Kidney capillary endothelial cell (primary cell): Measurements from ENCODE around the gene XPR1.
"Not testable (repeated sequence)": the region's sequence is repeated elsewhere in the genome, so short reads cannot be mapped to it uniquely, and the experiment has no call there.

Source experiments
- DNase-seq: peaks from one replicate; pipeline ENCODE4 v3.0.0-alpha.2; 2018; ENCODE audit warnings: low spot score

The XPR1 gene

DNA sequence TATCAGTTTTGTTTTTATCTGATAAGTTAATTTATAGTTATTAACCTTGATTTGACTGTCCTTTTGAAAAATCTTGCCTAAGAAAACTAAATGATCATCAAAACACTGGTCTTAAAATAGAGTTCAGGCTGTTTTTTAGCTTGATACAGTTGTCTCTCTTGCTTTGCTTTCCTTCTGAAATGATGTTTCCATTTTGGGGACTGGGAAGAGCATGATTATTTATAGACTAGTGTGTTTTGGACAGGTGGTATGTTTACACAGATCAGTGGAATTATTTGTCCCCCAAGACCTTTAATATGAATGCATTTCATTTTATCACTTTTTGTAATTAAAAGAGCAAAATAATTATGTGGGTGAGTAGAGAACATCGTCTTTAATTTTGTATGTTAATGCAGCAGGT, 90.8 kb downstream of the XPR1 start:
- no peak for DNase-seq

DNA sequence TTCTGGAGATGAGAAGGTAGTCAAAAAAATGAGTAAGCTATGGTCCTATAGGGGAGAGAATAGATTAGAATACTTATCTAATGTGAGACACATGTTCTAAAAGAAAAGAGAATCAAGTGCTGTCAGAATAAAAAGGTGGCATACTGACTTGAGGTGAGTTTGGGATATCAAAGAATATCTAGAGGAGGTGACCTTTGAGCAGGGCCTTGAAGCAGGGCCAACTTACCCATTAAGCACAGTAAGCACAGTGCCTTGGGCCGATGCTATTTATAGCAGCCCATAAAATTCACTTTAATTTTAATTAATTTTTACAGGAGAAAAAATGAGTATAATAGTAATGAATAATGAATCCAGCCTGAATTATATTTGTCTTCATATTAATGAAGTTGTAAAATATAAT, 92.2 kb downstream of the XPR1 start:
- no peak for DNase-seq

DNA sequence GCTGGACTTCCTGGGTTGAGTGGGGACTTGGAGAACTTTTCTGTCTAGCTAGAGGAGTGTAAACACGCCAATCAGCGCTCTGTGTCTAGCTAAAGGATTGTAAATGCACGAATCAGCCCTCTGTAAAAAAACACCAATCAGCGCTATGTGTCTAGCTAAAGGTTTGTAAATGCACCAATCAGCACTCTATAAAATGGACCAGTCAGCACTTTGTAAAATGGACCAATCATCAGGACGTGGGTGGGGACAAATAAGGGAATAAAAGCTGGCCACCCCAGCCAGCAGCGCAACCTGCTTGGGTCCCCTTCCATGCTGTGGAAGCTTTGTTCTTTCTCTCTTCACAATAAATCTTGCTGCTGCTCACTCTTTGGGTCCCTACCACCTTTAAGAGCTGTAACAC, 94.2 kb downstream of the XPR1 start:
- DNase-seq, result not testable (repeated sequence)

DNA sequence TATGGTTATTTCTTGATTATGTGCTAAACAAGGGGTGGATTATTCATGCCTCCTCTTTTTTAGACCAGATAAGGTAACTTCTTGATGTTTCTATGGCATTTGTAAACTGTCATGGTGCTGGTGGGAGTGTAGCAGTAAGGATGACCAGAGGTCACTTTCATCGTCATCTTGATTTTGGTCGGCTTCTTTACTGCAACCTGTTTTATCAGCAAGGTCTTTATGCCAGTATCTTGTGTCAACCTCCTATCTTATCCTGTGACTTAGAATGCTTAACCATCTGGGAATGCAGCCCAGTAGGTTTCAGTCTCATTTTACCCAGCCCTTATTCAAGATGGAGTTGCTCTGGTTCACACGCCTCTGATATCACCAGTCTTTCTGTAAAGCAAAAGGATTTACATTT, 95.9 kb downstream of the XPR1 start:
- DNase-seq, result not testable (repeated sequence)

DNA sequence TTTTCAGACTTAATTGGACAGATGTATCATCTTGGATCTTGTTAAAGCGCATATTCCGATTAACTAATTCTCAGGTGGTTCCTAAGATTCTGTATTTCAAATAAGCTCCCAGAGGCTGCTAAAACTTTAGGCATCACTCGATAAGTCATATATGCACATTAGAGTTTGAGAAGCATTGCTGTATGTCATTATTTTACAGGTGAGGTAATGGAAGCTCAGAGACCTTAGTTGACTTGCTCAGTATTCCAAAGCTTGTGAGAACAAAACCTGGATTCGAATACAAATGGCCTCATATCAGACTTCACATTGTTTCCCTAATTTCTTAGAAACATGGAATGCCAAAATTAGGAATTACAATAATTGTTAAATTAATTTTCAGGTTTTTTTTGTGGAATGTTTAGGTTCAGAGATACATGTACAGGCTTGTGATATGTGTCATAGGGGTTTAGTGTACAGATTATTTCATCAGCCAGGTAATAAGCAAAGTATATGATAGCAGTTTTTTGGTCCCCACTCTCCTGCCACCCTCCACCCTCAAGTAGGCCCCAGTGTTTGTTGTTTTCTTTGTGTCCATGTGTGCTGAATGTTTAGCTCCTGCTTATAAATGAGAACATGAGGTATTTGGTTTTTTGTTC, 96.8 kb downstream of the XPR1 start:
- DNase-seq, result no peak

DNA sequence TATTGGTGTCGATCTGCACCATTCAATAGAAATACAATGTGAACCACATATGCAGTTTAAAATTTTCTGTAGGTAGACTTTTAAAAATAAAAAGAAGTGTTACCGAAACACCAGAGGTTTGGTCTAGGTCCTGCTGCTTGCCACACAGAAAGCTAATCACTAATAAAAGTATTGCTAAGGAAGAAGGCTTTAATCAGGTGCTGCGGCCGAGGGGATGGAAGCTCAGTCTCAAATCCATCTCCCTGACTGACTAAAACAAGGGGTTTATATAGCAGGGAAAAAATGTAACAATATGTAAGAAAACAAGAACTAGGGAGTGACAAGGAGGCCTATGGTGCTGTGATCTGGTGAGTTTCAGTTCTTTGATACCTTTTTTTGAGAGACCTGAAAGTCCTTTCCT, 99.3 kb downstream of the XPR1 start:
- DNase-seq, result no peak

DNA sequence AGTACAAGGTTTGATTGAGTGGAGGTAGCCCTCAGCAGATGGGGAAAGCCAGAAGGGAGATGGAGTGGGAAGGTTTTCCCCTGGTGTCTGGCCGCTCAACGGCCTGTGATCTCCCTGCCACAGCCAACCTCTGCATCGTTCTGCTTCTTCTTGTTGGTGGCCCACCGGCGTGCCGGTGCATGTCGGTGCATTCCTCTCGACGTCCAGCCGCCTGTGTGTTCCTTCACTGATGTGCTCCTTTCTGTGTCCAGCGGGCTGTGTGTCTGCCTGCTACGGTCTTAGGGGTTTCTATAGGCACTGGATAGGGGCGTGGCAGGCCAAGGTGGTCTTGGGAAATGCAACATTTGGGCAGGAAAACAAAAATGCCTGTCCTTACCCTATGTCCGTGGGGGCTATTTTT, 101.0 kb downstream of the XPR1 start:
- DNase-seq, result no peak

DNA sequence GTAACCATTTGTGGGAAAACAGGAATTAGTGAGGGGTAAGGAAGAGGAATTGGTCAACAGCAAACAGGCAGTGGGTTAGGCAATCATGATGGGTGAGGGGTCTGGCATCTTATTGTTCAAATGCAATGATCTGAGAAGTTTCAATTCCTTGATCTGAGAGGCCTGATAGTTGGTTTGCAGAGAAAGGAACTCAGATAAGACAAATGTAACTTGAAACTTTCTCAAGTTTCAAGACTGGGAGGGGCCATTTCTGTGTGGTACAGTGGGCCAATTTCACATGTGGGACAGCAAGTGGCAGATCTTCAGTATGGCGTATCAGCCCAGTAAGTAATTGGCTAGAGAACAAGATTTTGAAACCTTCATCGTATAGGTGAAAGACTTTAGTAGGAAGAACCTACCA, 102.5 kb downstream of the XPR1 start:
- no peak for DNase-seq

DNA sequence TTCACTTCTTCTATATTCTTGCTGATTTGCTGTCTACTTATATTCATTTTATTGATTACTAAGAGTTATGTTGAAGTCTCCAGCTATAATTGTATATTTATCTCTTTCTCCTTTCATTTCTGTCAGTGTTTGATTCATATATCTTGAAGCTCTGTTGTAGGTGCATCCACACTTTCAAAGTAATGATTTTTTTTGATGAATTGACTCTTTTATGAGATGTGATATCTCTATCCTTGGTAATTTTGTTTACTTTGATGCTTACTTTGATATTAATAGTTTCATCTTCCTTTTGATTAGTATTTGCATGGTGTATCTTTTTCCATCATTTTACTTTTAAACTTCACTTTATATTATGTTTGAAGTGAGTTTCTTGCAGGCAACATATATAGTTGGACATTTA, 110.8 kb downstream of the XPR1 start:
- no peak for DNase-seq

DNA sequence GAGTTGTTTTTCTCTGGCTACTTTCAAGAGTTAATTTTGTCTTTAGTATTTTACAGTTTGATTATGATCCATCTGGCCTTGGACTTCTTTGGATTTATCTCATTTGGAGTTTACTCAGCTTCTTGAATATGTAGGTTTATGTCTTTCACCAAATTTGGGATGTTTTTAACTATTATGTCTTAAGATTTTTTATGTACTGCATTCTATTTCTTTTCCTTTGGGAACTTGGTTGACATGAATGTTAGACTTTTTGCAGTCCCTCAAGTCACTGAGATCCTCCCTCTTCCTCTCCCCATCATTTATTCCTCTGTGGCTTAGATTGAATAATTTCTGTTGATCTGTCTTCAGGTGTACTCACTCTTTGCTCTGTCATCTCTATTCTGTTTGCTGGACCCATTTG, 112.0 kb downstream of the XPR1 start:
- DNase-seq, result no peak

DNA sequence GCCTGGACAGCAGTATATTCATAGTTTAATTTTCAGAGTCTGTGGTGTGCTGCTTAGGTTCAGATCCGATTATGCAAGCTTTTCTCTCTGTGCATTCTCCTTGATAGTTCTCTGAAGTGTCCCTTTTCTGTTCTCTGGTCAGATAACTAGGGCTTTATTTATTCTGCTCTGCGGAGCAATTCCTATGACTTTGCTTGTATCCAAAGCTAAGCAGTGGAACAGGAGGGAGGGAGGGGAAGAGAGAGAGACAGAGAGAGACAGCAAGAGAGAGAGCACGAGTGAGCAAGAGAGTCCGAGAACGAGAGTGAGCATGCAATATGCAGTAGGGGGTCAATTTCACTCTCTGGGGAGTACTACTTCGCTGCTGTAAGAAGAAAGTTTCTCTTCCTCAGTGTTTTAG, 113.3 kb downstream of the XPR1 start:
- no peak for DNase-seq

DNA sequence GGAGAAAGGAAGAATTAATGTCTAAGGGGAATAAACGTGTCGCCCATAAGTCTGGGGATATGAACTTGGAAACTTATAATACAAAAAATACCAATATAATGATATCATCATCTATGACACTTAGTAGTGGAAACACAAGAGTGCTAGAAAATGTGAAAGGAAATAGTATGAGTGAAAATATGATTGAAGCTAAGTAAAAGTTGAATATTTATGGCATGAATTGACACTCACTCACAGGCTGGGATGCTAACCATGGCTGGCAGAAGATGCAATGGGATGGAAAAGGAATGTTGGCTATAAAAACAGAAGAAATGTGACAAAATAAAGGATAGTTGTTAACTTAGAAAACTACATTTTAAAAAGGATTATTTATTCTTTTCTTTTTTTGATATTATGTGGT, 120.1 kb downstream of the XPR1 start:
- DNase-seq, result no peak

DNA sequence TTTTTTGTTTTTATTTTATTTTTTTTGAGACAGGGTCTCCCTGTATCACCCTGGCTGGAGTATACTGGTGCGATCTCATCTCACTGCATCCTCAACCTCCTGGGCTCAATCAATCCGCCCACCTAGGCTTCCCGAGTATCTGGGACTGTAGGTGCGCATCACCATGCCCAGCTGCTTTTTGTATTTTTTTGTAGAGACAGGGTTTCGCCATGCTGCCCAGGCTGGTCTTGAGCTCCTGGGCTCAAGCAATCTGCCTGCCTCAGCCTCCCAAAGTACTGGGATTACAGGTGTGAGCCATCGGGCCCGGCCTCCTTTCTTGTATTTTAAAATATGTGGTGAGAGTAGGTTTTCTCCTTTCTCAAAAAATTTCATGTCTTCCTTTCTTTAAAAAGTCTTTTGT, 122.6 kb downstream of the XPR1 start:
- DNase-seq, result no peak

DNA sequence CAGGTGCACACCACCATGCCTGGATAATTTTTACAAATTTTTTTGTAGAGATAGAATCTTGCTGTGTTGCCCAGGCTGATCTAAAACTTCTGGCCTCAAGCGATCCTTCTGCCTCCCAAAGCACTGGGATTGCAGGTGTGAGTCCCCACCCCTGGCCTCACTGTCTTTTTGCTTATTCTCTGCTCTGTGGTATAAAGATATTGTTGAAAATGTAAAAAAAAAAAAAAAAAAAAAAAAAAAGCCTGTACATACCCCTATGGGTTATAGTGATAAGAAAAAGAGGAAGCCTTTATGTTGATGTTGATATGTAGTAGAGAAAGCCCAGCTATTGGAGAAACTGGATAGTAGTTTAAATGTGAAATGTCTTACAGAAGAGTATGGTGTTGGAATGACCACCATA, 125.8 kb downstream of the XPR1 start:
- DNase-seq, result no peak

DNA sequence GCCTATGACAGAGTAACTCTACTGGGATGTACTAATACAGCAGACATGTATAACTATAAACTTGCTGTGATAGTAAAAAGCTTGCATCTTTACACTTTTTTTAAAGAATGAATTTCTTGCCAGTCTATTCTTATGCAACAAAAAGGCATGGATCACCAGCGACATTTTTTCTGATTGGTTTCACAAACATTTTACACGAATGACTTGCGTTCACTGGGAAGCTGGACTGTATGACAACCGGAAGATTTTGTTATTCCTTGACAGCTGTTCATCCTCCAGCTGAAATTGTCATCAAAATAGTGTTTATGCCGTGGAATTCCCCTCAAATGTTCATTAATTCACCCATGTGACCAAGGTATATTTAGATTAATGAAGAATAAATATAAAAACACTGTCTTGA, 131.0 kb downstream of the XPR1 start:
- no peak for DNase-seq

DNA sequence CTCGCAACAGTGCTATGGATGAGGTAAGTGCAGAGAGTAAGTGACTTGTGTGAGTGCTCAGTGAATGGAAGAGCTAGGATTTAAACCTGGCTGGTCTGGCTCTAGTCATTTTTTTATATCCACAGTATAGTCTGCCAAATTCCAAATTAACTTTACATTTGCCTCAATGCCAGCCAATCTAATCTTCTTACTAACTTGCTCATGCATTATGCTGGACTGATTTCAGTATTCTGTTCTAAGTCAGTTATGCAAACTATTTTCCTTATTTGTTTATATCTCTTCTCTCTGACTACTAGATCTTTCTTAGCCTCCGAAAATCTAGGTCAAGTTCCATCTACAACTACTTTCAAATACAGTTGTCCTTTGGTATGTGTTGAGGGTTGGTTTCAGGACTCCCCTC, 133.3 kb downstream of the XPR1 start:
- DNase-seq, result no peak

DNA sequence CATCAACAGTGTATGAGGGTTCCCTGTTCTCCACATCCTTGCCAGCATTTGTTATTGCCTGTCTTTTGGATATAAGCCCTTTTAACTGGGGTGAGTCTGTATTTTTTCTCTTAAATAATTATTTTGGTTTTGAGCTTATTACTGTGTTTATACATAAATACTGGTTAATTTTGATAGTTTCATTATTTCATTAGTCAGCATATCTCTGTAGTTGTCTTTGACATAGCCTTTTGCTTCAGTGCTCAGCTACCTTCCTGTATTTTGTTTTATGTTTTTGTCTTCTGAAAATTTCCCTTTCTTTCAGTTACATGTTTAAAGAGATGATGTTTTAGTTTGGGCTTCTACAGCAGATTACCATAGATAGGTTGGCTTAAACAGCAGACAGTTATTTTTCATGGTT, 138.1 kb downstream of the XPR1 start:
- DNase-seq, result no peak

DNA sequence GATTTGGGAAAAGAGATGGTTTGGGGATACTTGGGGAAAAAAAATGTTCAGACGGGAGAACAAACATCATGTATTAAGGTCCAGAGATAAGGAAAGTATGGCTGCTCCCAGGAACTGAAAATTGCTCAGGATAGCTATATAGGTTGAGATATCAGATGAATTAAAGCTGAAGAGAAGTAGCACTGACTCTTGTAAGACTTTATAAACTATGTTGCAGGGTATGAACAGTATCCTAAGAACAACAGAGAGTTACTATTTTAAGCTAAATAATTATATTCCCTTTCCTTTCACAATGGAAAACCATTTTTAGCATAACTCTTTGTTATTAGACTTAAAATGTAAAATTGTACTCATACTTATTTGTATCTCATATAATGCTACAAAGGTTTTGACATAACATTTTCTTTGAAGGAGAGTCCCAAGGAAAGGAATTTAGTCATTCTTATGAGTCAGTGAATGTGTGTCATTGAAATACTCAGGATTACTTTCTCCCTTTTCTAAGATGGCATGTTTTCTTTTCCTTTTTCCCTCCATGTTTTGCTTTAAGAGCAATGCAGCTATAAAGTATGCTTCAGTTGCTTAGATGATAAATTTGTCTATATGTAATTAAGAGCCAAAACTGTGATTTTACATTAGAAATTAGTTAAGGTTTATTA, 141.5 kb downstream of the XPR1 start:
- peak; percentile 61 for DNase-seq

DNA sequence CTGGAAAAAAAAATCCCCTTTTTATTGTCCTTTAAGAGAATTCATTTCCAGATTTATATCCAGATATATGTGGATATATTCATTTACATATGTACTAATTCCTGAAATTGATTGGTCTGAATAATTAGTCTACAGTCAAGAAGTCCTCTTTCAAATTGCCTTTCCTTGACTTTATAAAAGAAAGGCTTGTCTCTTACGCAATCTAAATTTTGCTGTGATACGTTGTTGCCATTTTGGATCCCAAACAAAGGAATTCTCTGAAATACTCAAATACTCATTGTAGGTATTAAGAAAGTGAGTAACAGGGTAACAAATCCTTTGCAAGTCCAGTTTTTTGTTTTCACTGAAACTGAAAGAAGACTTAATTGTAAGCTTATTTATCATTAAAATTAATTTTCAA, 144.0 kb downstream of the XPR1 start:
- DNase-seq, result no peak

DNA sequence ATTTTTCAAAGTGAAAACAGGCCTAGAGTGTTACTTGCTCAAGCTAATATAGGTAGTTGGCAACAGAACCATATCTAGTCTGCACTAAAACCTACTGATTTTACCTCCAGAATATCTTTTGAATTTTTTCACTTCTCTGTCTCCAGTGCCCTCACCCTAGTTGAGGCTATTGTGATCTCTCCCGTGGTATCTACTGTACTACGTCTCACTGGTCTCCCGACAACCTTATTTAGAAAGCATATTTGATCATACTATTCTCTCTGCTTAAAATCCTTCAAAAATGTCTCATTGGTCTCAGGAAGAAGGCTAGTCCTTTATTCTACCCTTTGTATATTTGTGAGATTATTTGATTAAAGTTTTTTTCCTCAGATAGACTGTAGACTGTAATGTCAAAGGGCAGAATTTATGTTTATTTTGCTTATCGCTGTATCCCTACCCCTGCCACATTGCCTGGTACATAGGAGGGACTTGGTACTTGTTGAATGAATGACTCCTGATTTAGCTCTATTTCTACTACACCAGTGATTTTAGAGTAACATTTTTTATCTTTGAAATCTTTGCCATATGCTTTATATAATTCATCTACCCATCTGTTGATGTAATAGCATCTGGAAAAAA, 145.4 kb downstream of the XPR1 start:
- DNase-seq, result no peak

DNA sequence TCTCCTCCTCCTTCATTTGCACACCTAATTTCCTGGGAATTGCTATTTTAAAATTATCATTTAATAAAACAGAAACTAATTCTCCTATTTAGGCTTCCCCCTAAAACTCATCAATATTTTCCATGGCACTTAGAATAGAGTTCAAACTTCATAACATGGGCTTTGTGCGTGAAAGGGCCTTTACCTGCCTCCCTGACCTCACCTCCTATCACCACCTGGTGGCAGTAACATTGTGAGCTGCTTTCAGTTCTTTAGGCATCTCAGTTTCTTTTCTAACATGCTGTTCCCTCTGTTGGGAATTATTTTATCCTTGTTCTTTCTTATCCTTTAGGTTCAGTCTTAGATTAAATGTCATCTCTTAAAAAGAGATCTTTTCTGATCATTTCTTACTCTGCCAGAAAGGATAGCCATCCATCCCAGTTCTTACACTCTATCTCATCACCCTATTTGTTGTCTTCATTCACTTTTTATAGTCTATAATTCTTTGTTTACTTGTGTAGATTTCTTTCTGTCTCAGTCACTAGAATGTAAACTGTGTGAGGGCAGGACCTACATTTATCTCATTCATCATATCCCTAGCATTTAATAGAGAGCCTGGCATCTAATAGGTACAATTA, 147.1 kb downstream of the XPR1 start:
- no peak for DNase-seq

DNA sequence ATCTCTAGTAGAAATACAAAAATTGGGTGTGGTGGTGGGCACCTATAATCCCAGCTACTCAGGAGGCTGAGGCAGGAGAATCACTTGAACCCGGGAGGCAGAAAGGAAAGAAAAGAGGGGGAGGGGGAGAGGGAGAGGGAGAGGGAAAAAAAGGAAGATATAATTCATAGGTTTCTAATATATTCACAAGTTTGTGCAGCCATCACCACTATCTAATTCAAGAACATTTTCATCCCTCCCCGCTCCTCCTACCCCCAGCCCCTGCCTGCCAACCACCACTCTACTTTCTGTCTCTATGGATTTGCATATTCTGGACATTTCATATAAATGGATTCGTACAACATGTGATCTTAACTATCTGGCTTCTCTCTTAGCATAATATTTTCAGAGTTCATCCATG, 147.8 kb downstream of the XPR1 start:
- DNase-seq, result no peak

DNA sequence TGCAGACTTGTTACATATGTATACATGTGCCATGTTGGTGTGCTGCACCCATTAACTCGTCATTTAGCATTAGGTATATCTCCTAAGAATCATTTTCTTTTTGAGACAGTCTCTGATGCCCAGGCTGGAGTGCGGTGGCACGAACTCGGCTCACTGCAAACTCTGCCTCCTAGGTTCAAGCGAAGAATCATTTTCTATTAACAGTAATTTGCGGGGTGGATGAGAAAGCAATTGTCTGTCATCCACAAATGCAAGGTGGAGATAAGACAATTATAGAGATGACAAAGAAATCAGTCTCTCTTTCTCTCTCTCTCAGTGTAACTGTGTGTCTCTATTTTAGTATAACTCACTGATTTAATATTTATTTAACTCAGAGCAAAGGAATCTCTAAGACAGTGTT, 149.9 kb downstream of the XPR1 start:
- no peak for DNase-seq

DNA sequence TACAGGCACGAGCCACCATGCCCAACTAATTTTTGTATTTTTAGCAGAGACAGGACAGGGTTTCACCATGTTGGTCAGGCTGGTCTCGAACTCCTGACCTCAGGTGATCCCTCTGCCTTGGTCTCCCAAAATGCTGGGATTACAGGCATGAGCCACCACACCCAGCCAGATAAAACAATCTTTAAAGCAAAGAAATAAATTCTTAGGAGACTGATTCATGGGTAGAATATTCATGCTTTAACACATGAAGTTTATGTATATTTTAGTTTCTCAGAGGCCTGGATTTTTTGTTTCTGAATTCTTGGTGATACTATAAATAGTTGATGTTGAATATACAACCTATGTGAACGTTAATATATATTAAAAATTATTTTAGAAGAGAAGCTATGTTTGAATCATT, 153.5 kb downstream of the XPR1 start:
- no peak for DNase-seq
